Measurements from ENCODE around the gene CNTNAP2.

CNTNAP2 gene

DNA sequence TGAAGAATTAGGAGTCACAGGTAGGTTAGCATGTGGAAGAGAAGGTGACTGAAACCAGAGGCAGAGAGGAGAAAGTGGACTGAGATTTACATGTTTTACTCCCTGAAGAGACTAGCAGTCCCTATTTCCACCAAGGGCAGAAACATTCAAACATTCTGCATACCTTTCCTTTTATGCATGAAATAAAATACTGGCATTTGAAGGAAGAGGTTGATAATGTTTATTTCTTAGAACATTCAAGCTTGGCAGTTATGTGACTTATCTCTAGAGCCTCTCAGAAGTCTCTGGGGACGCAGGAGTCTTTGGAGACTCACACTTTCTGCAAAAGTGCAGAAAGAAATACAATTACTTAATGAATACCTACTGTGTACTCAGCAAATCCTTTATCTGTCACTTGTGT is 1966.8 kb downstream of the CNTNAP2 start:
- no peak for DNase-seq (ENCODE audit: low read depth in 2 of 2)

DNA sequence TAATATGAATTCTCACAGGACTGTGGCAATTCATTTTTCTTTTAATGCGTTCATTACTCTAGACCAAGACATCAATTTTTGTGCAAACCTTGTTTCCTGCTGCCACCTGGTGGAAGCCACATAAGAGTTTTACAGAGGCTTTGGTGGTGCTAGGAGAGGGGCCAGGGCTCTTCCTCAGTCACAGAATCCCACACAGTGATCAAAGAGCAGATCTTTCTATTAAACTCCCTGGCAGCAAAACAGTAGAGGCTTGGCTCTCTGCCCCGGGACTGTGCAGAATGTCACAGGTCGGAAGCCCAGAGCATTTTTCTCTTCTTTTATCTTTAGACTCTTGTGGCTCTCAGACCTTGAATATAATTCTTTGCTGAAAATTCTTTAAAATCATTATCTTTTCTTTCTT is 1967.5 kb downstream of the CNTNAP2 start:
- DNase-seq (ENCODE audit: low read depth in 2 of 2) = no peak

DNA sequence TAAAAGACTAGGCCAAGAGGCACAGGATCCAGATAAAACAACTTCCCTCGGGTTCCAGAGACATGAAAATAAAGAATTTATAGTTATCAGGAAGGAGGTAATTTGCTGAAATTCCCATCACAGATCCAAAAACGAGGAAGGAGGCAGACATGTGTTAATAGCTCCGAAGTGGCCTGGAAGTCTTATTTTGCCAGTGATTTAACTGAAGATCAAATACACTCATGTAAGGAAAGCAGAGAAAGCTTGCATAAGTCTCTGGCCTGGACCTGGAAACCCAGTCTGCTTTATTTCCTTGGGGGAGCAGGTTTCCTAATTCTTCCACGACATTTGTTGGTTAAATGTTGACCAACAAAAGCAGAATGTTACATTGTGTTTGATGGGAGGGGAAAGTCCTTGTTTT is 1975.3 kb downstream of the CNTNAP2 start:
- no peak for DNase-seq (ENCODE audit: low read depth in 2 of 2)

DNA sequence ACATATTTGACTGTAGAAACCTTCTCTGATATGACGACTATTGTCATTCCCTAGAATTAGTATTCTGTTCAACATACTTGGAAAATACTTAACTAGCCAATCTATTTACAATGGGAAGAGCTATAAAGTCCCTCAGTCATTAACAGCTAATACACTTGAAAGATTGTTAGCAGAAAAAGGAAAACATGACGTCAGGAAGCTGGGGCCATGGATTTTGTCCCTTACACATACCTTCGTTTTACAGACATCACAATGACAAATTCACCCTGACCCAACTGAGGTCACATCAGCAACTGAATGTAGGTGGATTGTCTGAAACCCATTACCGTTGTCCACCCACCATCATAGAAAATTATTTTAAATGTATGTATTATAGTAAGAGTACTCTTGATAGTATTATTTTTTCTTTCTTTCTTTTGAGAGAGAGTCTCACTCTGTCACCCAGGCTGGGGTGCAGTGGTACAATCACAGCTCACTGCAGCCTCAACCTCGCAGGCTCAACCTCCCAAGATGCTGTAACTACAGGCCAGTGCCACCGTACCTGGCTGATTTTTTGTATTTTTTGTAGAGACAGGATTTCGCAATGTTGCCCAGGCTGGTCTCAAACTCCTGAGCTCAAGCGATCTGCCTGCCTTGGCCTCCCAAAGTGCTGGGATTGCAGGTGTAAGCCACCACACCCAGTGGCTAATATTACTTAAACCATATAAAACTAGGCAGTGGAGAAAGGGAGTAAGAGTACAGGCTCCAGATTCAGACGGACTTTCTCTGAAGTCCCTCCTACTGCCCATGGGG is 1977.0 kb downstream of the CNTNAP2 start:
- no peak for DNase-seq (ENCODE audit: low read depth in 2 of 2)

DNA sequence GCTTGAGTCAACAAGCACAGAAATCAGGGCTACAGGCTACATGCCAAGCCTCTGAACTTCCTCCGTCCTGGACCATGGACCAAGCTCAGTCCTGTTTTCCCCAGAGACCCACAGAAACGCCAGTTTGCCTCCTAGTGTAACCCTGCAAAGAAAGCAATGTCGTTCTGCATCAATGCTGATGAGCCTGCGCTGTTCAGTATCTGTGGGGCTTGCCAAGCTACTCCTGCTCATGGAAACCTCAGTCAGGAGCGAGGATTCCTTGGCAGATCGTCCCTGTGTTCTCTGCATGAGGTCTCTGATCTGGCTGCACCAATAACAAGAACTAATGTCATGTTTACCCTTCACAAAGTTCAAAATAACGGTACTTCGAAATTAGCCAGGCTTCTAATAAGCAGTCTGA is 1978.5 kb downstream of the CNTNAP2 start:
- no peak for DNase-seq (ENCODE audit: low read depth in 2 of 2)

DNA sequence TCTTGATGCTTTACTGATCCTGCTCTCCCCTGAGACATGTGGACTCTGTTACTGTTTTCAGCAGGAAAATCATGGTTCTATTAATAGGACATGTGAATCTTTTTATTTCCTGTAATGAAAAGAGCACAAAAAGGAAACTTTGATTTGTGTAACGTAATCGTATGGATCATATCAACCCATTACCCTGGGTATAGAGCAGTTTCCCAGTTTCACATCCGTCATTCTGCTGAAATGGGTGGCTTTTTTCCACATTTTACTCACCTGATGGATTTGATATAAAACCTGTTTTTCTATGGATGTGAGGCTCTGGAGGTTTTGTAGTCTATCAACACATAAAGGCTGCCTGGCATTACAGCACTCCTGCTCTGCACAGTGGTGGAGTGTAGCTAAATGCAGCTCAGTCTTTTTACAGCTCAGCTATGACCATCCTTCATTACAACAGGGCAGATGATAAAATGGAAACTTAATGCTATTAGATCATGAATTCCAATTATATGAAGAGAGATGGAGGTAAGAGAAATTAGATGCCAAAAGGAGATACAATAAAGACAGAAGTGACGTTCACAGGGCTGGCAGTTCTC is 1987.6 kb downstream of the CNTNAP2 start:
- DNase-seq (ENCODE audit: low read depth in 2 of 2) = no peak

DNA sequence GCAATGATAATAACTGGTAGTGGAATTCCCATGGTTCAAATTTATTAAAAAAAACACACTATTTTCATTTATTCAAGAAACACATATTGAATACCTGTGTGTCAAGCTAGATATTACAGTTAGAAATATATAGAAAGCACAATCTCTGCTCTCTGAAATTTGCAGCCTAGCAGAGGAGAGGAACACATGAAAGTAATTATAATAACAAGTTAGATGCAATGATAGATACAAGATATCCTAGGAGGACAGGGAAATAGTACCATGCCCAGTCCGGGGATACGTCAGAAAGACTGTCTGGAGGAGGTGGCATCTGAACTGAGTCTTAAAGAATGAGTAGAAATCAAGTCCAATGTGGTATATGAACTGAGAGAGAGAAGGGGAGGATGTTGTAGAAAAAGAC is 1988.3 kb downstream of the CNTNAP2 start:
- no peak for DNase-seq (ENCODE audit: low read depth in 2 of 2)

DNA sequence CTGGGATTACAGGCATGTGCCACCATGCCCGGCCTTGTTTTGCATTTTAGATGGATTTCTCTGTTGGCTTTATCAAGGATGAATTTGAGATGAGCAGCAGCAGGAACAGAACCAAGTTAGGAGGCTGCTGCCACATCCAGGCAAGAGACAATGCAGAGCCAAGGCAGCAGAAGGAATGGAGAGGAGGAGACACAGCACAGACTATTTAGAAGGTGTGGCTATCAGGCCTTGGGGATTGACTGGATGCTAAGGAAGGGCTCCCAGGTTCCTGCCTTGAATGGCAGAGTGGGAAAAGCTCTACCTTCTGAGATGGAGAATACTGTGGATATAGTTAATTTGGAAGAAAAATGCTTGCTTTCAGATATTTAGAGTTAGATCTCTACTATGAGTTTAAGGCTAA is 1989.3 kb downstream of the CNTNAP2 start:
- no peak for DNase-seq (ENCODE audit: low read depth in 2 of 2)

DNA sequence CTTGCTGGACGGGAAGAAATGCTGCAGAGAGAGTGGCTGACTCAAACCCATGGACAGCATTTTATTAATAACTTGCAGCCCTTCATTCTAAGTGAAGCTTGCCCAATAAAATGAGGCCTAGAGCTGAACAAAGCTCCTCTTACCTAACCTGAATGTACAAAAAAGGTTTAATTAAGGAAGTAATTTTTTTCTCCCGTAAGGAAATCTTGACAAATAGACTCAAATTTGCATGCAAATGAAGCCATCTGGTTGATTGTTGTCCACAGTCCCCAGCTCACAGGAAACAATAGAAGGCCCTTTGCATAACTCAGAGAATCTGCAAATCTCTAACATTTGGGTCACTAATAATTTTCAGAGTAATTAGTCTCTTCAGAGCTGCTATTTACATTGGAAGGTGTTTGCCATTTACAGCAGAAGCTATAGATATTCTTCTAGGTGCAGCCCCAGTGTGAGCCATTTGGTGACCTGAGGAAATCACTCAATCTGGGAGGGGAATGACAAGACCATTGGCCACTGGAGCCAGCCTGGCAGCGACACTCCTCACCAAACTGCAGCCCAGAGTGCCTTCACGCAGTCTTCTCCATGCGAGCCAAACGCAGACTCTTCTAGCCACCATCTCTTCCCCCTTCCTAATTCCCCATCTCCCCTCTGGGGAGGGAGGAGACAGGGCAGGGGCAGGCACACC is 1991.0 kb downstream of the CNTNAP2 start:
- DNase-seq (ENCODE audit: low read depth in 2 of 2) = no peak

DNA sequence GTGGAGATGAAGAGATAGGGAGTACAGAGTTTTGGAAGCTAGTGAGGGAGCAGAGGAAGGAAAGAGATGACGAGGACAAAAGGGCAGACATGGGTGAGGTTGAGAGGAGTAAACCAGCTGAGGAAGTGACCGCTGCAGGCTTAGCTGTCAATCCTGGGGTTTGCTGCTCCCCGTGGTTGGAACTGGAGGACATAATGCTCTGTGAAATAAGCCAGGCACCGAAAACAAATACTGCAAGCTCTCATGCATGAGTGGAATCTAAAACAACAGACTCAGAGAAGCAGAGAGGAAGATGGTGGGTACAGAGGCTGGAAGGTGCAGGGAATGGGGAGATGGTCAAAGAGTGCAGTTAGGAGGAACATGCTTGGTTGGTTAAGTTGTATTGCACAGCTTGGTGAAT is 1991.8 kb downstream of the CNTNAP2 start:
- DNase-seq (ENCODE audit: low read depth in 2 of 2) = no peak

DNA sequence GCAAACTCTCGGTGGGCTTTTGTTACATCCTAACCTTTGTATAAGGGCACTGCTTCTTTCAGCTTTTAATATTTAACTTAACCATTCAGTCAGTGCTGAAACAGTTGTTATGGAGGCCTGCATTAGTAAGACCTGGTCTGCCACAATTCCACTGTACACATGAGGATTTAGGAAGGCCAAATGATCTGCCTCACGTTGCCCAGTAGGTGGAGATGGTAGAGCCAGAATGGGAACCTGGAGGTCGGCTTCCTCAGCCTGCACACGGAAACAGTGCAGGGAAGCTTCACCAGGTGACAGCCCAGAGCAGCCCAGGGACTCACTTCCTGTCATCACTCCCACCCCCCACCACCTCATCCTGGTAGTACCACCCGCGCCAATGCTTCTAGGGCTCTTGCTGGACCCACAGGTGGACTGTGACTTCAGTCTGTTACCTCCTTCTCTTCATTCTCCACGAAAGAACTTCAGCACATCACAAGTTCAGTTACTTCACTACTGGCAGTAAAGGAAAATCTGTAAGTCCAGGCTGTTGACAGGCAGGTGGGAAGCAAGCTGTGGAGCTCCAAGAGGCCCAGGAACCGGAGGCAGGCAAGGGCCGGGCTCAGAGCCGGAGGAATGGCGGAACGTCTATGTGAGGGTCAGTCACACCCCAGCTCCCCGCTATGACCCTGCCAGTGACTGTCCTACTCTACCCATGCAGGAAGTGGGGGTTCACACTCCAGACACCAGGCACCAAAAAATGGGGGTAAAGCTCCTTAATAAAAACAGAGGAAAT is 1993.7 kb downstream of the CNTNAP2 start:
- no peak for DNase-seq (ENCODE audit: low read depth in 2 of 2)

DNA sequence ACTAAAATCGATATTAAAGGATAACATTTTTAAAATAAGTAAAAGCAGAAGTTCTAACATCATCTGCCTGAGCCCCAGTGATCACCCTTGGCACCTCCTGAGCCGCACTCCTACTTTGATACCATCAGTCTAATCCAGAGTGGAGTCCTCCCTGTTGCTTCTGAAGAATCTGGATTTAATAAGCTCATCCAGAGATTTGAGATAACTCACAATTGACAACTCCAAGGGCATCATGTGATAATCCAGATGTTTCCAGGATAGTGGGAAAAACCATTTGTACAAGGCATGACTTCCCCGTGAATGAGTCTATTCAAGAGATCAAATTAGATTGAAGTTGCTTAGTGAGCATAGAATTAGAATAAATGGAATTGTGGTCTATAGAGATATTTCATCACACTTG is 1998.2 kb downstream of the CNTNAP2 start:
- DNase-seq (ENCODE audit: low read depth in 2 of 2) = no peak

DNA sequence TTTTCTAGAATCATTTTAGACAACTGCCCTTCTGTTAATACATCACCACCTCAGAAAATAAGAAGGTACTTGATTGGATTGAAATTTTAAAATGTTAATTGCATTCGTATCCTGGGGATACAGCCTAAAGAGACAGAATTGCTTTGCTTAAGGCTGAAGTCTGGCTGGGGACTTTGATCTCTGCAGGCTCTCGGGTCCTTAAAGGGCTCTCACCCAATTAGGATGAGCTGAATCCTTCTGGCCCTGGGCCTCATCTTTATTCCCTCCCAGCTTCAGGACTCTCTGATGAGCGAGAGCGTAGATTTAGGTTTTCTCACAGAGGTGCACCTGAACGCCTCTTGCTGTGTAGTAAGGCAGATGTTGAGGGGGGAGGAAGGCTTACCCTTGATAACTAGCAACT is 1998.7 kb downstream of the CNTNAP2 start:
- DNase-seq (ENCODE audit: low read depth in 2 of 2) = no peak

DNA sequence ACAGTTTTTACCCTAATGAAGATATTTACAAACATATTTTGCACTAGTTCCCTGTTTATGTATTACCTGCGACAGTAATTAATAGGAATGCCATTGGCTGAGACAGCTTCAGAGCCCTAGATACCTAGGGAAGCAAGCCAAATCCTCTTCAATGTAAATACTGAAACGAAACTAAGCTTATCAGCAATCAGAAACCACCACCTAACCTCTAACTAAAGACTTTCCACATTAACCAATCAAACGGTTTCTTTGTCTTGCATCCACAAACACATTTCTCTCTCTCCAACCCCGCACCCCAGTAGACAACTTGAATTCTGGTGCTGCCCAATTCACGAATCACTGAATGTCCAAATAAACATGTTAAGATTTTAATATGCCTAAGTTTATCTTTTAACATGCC is 1999.6 kb downstream of the CNTNAP2 start:
- no peak for DNase-seq (ENCODE audit: low read depth in 2 of 2)

DNA sequence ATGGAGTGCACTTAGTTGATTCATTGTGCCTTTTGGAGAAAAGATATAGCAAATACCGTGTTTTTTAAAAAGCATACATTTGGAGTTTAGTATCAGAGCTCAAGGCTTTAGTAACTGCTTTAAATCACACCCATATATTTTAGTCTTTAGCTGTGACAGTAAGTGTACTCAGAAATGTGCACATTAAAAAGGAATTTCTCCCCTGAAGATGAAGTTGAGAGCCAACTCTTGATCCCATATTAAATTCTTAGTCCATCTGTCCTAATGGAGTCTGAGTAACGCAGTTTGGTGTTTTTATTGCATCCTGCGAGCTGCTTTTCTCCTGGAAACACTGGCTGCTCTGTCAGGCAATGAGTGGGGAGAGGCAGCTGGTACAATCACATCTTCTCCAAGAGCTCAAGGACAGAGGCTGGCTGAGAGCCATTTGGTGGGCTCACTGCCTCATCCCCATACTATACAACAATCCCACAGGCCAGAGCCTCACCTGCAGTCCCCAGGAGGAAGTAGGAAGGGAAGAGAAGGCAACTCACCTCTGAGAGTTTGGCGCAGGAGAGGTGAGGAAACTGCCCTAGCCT is 2000.3 kb downstream of the CNTNAP2 start:
- no peak for DNase-seq (ENCODE audit: low read depth in 2 of 2)

DNA sequence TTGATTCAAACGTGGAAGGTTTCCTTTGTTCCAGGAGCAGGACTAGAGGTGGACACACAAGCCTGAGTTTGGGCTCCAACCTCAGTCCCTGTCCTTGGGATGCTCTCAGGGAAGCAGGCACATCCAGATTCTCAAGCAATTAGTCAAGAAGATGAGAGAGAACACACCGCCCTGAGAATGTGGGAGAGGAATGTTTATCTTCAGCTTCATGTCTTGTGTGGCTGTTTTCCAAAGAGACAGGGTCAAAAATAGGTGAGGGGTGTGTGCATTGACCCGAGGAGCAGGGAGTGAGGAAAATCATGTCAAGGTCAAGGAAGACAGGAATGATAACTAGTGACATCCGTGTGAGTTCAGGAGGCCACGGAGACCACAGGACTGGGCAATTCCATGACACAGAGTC is 2001.8 kb downstream of the CNTNAP2 start:
- DNase-seq (ENCODE audit: low read depth in 2 of 2) = no peak

DNA sequence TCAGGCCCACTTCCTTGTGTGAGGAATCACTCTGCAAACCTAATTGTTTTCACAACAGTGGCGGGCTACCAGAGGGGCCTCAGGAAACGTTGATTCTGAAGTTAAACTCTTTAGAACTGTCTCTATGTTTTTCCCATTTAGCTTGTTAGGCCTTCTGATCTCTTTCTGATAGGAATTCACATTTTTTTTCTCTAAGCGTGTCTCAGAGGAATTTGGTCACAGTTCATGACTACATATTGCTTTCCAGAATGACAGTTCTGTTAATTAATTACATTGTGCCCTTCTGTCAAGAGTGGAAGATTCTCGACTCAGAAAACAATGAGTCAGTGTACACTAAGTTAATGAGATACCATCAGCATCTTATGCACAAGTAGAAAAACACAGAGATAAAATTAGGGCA is 2004.8 kb downstream of the CNTNAP2 start:
- DNase-seq (ENCODE audit: low read depth in 2 of 2) = no peak

DNA sequence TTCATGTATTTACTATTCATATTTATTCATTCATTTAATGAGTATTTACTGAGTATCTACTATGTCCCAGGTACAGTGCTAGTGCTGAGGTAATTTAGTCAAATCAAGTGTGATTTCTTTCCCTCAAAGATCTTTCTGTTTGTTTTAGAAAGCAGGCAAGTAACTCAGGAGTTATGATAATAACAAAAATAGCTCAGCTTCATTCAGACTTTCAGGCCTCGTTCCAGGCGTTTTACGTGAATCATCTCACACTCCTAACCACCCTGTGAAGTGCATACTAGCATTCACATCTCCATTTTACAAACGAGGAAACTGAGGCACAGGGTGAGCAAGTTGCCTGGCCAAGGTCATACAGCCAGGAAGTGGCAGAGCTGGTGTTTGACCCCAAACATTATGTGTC is 2005.2 kb downstream of the CNTNAP2 start:
- DNase-seq (ENCODE audit: low read depth in 2 of 2) = no peak

DNA sequence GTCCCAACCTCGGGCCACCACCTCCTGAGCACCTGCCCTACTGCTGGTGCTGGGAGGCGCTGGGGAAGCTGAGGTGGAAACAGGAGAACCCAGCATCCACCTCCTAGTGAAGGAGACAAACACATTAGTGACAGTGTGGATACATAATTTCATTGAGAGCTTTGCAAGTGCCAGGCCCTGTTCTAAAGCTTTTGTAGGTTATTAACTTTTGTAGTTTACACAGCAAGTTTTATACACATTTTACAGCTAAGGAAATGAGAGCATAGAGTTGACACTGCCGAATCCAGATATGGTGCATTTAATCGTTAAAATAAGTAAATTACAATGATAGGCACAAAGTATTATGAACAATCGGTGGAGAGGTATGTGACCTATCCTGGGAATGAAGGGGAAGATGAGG is 2007.9 kb downstream of the CNTNAP2 start:
- DNase-seq (ENCODE audit: low read depth in 2 of 2) = no peak

DNA sequence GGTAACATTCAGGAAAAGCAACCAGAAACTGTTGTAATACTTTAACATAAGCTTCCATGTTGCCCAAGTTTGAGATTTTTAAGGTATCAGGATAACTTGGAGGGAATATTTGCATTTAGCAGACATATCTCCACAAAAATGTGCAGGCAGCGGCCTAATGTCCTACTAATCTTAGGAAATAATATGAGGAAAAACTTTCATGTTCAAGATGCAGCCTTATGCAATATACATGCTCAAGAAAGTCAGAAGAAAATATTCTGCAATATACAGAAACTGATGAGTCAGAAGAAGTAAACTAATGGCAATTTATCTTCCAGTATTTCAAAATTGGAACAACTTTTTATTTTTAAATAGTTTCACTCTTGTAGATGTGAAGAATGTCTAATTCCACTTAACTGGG is 2010.8 kb downstream of the CNTNAP2 start:
- no peak for DNase-seq (ENCODE audit: low read depth in 2 of 2)

DNA sequence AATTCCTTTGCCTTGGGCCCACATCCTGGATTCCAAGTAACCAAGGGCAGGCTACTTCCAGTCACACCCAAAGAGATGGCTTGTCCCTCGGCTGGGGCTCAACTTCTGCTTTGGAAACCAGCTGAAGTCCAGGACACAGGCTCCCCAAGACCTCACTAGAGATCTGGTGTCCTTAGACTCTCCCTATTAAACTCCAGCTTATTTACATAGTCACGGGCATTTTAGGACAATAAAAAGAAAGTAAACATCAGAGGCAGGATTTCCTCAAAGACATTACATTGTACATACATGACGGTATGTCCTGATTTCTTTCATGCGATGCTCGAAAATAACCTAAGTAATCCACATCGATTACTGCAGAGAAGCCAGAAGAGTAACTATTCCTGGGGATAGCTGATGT is 2012.4 kb downstream of the CNTNAP2 start:
- DNase-seq (ENCODE audit: low read depth in 2 of 2) = no peak

DNA sequence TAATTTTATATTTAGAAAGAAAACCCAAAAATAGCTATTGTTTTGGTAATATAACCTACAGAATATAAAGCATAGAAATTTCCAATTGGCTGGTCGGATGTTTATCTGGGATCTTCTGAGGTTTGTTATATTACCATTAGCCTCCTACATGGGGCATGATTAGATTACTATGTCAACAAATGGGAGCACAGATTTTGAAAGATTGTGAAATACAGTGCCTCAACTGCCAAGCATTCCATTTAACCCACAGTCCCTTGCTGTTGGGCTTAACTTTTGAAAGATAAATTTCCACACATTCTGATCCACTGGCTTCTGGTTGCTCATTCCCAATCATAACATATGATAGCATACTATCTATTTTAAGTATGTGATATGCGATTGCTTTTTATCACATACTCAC is 2018.5 kb downstream of the CNTNAP2 start:
- DNase-seq (ENCODE audit: low read depth in 2 of 2) = no peak

Measured in activated CD4-positive, alpha-beta T cell treated with anti-CD3 and anti-CD28 coated beads for 24 hours (primary cell).